Erythroblast (primary cell): Measurements from ENCODE around the gene TRIM63.

Experiments
- GATA1 ChIP-seq: IDR thresholded peaks from 2 replicates; pipeline ENCODE4 v1.6.1; 2011; ENCODE audit warnings: low read depth, mild to moderate bottlenecking, control low read depth, low read length, moderate library complexity
- POLR2A ChIP-seq: IDR thresholded peaks from 2 replicates; pipeline ENCODE4 v1.6.1; 2011; ENCODE audit warnings: mild to moderate bottlenecking, low read length

- TF ChIP-seq POLR2A = peak; percentile 95
- TF ChIP-seq GATA1 = no peak
Observed at GRCh38 chr1:26035203-26035958, 32.0 kb downstream of the TRIM63 start.
